Measurements from ENCODE around the gene ERI3. TPM values are rescaled to one million over a fixed set of nuclear protein-coding genes. Genes with fewer than 3 reads are reported as not detected.

ERI3 gene
- polyA plus RNA-seq, 4 donors = 26.5 to 50.1 (median 31.0) TPM

GRCh38 chr1:44282704-44283426, 72.2 kb downstream of the ERI3 start:
- WGBS, 3 donors = 89 to 92% (median 91%) methylated on average over 8 of the region's 8 CpGs

GRCh38 chr1:44281962-44282703, 72.9 kb downstream of the ERI3 start:
- no peak for FAIRE-seq
- Histone ChIP-seq H3K27ac (ENCODE audit: low read depth in 1 of 3, low read length in 2 of 3) (peak overlapping the region in 1 of 3 donors; percentile 49), H3K4me1 (ENCODE audit: control insufficient read depth in 3 of 3, insufficient read depth in 2 of 3, low read depth in 1 of 3, low read length in 2 of 3) (peaks cover 0 to 27% (median 3%) of the 10 kb centered on the region in 3 donors), H3K9me3 (ENCODE audit: control insufficient read depth in 2 of 2, insufficient read depth in 1 of 2, low read depth in 1 of 2, low read length in 1 of 2) (no peaks in the 10 kb centered on the region), H3K27me3 (ENCODE audit: control insufficient read depth in 3 of 3, insufficient read depth in 3 of 3, low read length in 3 of 3) (no peaks in the 10 kb centered on the region), H3K4me3 (ENCODE audit: low read depth in 1 of 3, low read length in 3 of 3) (no peak overlapping the region), H3K36me3 (ENCODE audit: control insufficient read depth in 3 of 3, insufficient read depth in 2 of 3, low read depth in 1 of 3, low read length in 3 of 3) (peaks cover 0 to 34% (median 13%) of the 10 kb centered on the region in 3 donors)
- peak; percentile 53 to 64 for DNase-seq
- 64 to 87% (median 67%) methylated on average over 1 of the region's 1 CpG for WGBS, 3 donors

More at GRCh38 chr1:44282704-44283426, 72.2 kb downstream of the ERI3 start:
- FAIRE-seq (no peak), DNase-seq (no peak)
- peaks cover 0 to 36% (median 13%) of the 10 kb centered on the region in 3 donors for H3K36me3 ChIP-seq (ENCODE audit: control insufficient read depth in 3 of 3, insufficient read depth in 2 of 3, low read depth in 1 of 3, low read length in 3 of 3)
- H3K4me3 ChIP-seq (ENCODE audit: low read depth in 1 of 3, low read length in 3 of 3) = no peak overlapping the region
- peaks cover 0 to 27% (median 3%) of the 10 kb centered on the region in 3 donors for H3K4me1 ChIP-seq (ENCODE audit: control insufficient read depth in 3 of 3, insufficient read depth in 2 of 3, low read depth in 1 of 3, low read length in 2 of 3)
- peak overlapping the region in 2 of 3 donors; percentile 15 to 49 for H3K27ac ChIP-seq (ENCODE audit: low read depth in 1 of 3, low read length in 2 of 3)
- H3K27me3 ChIP-seq (ENCODE audit: control insufficient read depth in 3 of 3, insufficient read depth in 3 of 3, low read length in 3 of 3) = no peaks in the 10 kb centered on the region
- no peaks in the 10 kb centered on the region for H3K9me3 ChIP-seq (ENCODE audit: control insufficient read depth in 2 of 2, insufficient read depth in 1 of 2, low read depth in 1 of 2, low read length in 1 of 2)

- WGBS, 3 donors = 83 to 86% (median 86%) methylated on average over 2 of the region's 2 CpGs
- no peak overlapping the region for H3K4me3 ChIP-seq (ENCODE audit: low read depth in 1 of 3, low read length in 3 of 3)
- H3K4me1 ChIP-seq (ENCODE audit: control insufficient read depth in 3 of 3, insufficient read depth in 2 of 3, low read depth in 1 of 3, low read length in 2 of 3) = peaks cover 0 to 32% (median 2%) of the 10 kb centered on the region in 3 donors
- no peaks in the 10 kb centered on the region for H3K9me3 ChIP-seq (ENCODE audit: control insufficient read depth in 2 of 2, insufficient read depth in 1 of 2, low read depth in 1 of 2, low read length in 1 of 2)
- FAIRE-seq (no peak), DNase-seq (no peak)
- H3K36me3 ChIP-seq (ENCODE audit: control insufficient read depth in 3 of 3, insufficient read depth in 2 of 3, low read depth in 1 of 3, low read length in 3 of 3) = peaks cover 0 to 4% (median 0%) of the 10 kb centered on the region in 3 donors
- H3K27me3 ChIP-seq (ENCODE audit: control insufficient read depth in 3 of 3, insufficient read depth in 3 of 3, low read length in 3 of 3) = no peaks in the 10 kb centered on the region
- H3K27ac ChIP-seq (ENCODE audit: low read depth in 1 of 3, low read length in 2 of 3) = no peak overlapping the region
Observed at GRCh38 chr1:44276901-44277300, 78.2 kb downstream of the ERI3 start.

GRCh38 chr1:44275991-44276405, 79.1 kb downstream of the ERI3 start:
- 39 to 67% (median 61%) methylated on average over 3 of the region's 3 CpGs for WGBS, 3 donors
- Histone ChIP-seq H3K27me3 (ENCODE audit: control insufficient read depth in 3 of 3, insufficient read depth in 3 of 3, low read length in 3 of 3) (no peaks in the 10 kb centered on the region), H3K4me3 (ENCODE audit: low read depth in 1 of 3, low read length in 3 of 3) (no peak overlapping the region), H3K9me3 (ENCODE audit: control insufficient read depth in 2 of 2, insufficient read depth in 1 of 2, low read depth in 1 of 2, low read length in 1 of 2) (no peaks in the 10 kb centered on the region), H3K36me3 (ENCODE audit: control insufficient read depth in 3 of 3, insufficient read depth in 2 of 3, low read depth in 1 of 3, low read length in 3 of 3) (peaks cover 0 to 3% (median 0%) of the 10 kb centered on the region in 3 donors), H3K27ac (ENCODE audit: low read depth in 1 of 3, low read length in 2 of 3) (no peak overlapping the region), H3K4me1 (ENCODE audit: control insufficient read depth in 3 of 3, insufficient read depth in 2 of 3, low read depth in 1 of 3, low read length in 2 of 3) (peaks cover 0 to 39% (median 2%) of the 10 kb centered on the region in 3 donors)
- no peak for FAIRE-seq
- DNase-seq = no peak

GRCh38 chr1:44275296-44275962, 79.6 kb downstream of the ERI3 start:
- no peaks in the 10 kb centered on the region for H3K9me3 ChIP-seq (ENCODE audit: control insufficient read depth in 2 of 2, insufficient read depth in 1 of 2, low read depth in 1 of 2, low read length in 1 of 2)
- H3K27me3 ChIP-seq (ENCODE audit: control insufficient read depth in 3 of 3, insufficient read depth in 3 of 3, low read length in 3 of 3) = no peaks in the 10 kb centered on the region
- peaks cover 0 to 45% (median 4%) of the 10 kb centered on the region in 3 donors for H3K4me1 ChIP-seq (ENCODE audit: control insufficient read depth in 3 of 3, insufficient read depth in 2 of 3, low read depth in 1 of 3, low read length in 2 of 3)
- no peak for DNase-seq
- WGBS, 3 donors = 71 to 84% (median 77%) methylated on average over 6 of the region's 6 CpGs
- H3K4me3 ChIP-seq (ENCODE audit: low read depth in 1 of 3, low read length in 3 of 3) = no peak overlapping the region
- FAIRE-seq = no peak
- no peak overlapping the region for H3K27ac ChIP-seq (ENCODE audit: low read depth in 1 of 3, low read length in 2 of 3)
- peaks cover 0 to 5% (median 0%) of the 10 kb centered on the region in 3 donors for H3K36me3 ChIP-seq (ENCODE audit: control insufficient read depth in 3 of 3, insufficient read depth in 2 of 3, low read depth in 1 of 3, low read length in 3 of 3)

GRCh38 chr1:44273560-44274350, 81.3 kb downstream of the ERI3 start:
- FAIRE-seq (no peak), DNase-seq (no peak)
- H3K27me3 ChIP-seq (ENCODE audit: control insufficient read depth in 3 of 3, insufficient read depth in 3 of 3, low read length in 3 of 3) = no peaks in the 10 kb centered on the region
- H3K36me3 ChIP-seq (ENCODE audit: control insufficient read depth in 3 of 3, insufficient read depth in 2 of 3, low read depth in 1 of 3, low read length in 3 of 3) = peaks cover 0 to 5% (median 0%) of the 10 kb centered on the region in 3 donors
- peaks cover 0 to 61% (median 9%) of the 10 kb centered on the region in 3 donors for H3K4me1 ChIP-seq (ENCODE audit: control insufficient read depth in 3 of 3, insufficient read depth in 2 of 3, low read depth in 1 of 3, low read length in 2 of 3)
- H3K9me3 ChIP-seq (ENCODE audit: control insufficient read depth in 2 of 2, insufficient read depth in 1 of 2, low read depth in 1 of 2, low read length in 1 of 2) = no peaks in the 10 kb centered on the region
- WGBS, 3 donors = 95 to 96% (median 96%) methylated on average over 6 of the region's 6 CpGs
- no peak overlapping the region for H3K4me3 ChIP-seq (ENCODE audit: low read depth in 1 of 3, low read length in 3 of 3)
- peak overlapping the region in 1 of 3 donors; percentile 54 for H3K27ac ChIP-seq (ENCODE audit: low read depth in 1 of 3, low read length in 2 of 3)

GRCh38 chr1:44272992-44273391, 82.1 kb downstream of the ERI3 start:
- Histone ChIP-seq H3K4me3 (ENCODE audit: low read depth in 1 of 3, low read length in 3 of 3) (no peak overlapping the region), H3K4me1 (ENCODE audit: control insufficient read depth in 3 of 3, insufficient read depth in 2 of 3, low read depth in 1 of 3, low read length in 2 of 3) (peaks cover 3 to 68% (median 14%) of the 10 kb centered on the region in 3 donors), H3K9me3 (ENCODE audit: control insufficient read depth in 2 of 2, insufficient read depth in 1 of 2, low read depth in 1 of 2, low read length in 1 of 2) (no peaks in the 10 kb centered on the region), H3K27me3 (ENCODE audit: control insufficient read depth in 3 of 3, insufficient read depth in 3 of 3, low read length in 3 of 3) (no peaks in the 10 kb centered on the region), H3K27ac (ENCODE audit: low read depth in 1 of 3, low read length in 2 of 3) (peak overlapping the region in 1 of 3 donors; percentile 54), H3K36me3 (ENCODE audit: control insufficient read depth in 3 of 3, insufficient read depth in 2 of 3, low read depth in 1 of 3, low read length in 3 of 3) (peaks cover 0 to 3% (median 0%) of the 10 kb centered on the region in 3 donors)
- DNase-seq (peak; percentile 59 to 65), FAIRE-seq (no peak)
- 52 to 87% (median 71%) methylated on average over 3 of the region's 3 CpGs for WGBS, 3 donors

Data from small intestine (tissue), 7 donors.